ENCODE data around the gene KDM2B. TPM values are rescaled to one million over a fixed set of nuclear protein-coding genes. Genes with fewer than 3 reads are reported as not detected.

The KDM2B gene
- total and polyA plus RNA-seq, 2 of the 8 experiments (the other 6 are each of a cell fraction or from before 2014, with no cell fraction given), result 111 to 162 TPM

DNA sequence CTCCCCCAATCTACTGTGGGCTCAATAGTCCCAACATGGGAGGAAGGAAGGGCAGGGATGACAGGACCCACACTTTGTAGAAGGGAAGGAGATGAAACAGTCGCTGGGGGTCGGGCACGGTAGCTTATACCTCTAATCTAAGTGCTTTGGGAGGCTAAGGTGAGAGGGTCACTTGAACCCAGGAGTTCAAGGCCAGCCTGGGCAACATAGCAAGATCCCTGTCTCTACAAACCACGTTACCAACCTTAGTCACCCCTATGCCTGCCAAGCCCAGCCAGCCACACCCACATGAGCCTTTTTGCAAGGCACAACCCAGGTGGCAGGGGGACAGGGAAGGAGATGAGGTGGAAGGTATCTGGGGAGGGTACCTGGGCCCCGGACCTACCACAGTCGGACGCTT lies 31.7 kb downstream of the KDM2B start (continued):
- TF ChIP-seq HDAC2 (IDR thresholded peaks at IDR 0.05; ENCODE audit: borderline replicate concordance in 1 of 2, low read depth in 2 of 2, low read length in 2 of 2), result no peak
- TF ChIP-seq CREB1 (IDR thresholded peaks at IDR 0.05), result no peak
- TF ChIP-seq HDAC6 (IDR thresholded peaks at IDR 0.05; ENCODE audit: low read depth, low read length), result no peak
- no peak for TF ChIP-seq TBP (IDR thresholded peaks at IDR 0.05; ENCODE audit: low read depth, low read length)
- TF ChIP-seq TAF1 (IDR thresholded peaks at IDR 0.05; ENCODE audit: low read depth, low read length), result no peak
